Esophagus mucosa (tissue), 1 donor: Measurements from ENCODE around the gene ZNF77. TPM values are rescaled to one million over a fixed set of nuclear protein-coding genes. Genes with fewer than 3 reads are reported as not detected.
"Not testable (repeated sequence)": the region's sequence is repeated elsewhere in the genome, so short reads cannot be mapped to it uniquely, and the experiment has no call there.

ENCODE experiments used
- ATAC-seq: fragments of 200-7000 bp; cut with Tn5 transposase; one replicate; pipeline ENCODE4 v1.9.1; 2020
- total RNA-seq: library from RNA; stranded (reverse); gene quantifications from one replicate; pipeline ENCODE4 v1.2.4, GENCODE V29; 2023
- donor health status: DM: yes; HTN: yes; CAD: no.

ZNF77 gene
- total RNA-seq, 1 donor from 2014 or later: 2.4 TPM

- no peak for ATAC-seq
These were observed 32.5 kb downstream of the ZNF77 start for GRCh38 chr19:2912306-2912705.

- no peak for ATAC-seq
These were observed 38.1 kb downstream of the ZNF77 start for GRCh38 chr19:2906631-2907195.

DNA sequence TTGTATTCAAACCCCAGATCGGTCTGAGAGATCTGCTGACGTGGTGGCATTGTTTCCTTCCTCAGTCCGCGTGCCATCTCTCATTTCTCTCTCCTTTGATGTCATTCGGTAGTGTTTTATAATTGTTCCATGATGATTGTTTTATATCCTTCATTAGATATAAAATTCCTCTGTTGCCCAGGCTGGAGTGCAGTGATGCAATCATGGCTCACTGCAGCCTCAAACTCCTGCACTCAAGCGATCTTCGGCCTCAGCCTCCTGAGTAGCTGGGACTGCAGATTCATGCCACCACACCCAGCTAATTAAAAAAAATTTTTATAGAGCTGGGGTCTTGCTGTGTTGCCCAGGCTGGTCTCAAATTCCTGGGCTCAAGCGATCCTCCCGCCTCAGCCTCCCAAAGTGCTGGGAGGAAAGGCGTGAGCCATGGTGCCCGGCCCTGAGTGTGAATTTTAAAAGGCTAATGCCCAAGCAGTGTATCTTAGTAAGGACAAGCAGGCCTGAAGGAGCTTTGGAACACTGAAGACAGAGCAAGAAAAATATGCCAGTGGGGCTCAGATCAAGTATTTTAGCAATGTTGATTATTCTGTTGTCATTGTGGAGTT, 38.8 kb downstream of the ZNF77 start:
- ATAC-seq: no peak

- ATAC-seq: not testable (repeated sequence)
These were observed 41.4 kb downstream of the ZNF77 start for GRCh38 chr19:2903326-2903725.

- ATAC-seq: peak; percentile 22
These were observed 42.1 kb downstream of the ZNF77 start for GRCh38 chr19:2902590-2903218.

GRCh38 chr19:2900296-2901252, 44.2 kb downstream of the ZNF77 start, which contains the start of gene ZNF57:
TSS of gene ZNF57 (plus strand) at chr19:2900928. CDS start at chr19:2901046, 118 bp downstream.
- ATAC-seq: peak; percentile 96

DNA sequence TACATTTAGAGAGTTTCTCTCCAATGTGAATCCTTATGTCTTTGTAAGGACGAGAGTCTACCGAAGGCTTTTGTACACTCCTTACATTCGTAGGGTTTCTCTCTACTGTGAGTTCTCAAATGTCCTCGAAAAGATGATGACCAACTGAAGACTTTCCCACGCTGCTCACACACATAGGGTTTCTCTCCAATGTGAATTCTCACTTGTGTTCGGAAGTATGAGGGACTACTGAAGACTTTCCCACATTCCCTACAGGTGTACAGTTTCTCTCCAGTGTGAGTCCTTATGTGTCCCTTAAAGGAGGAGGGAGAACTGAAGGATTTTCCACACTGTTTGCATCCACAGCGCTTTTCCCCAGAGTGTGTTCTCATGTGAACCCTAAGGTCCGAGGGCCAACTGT, 48.1 kb downstream of the ZNF77 start:
- ATAC-seq: no peak

GRCh38 chr19:2890531-2890930, 54.2 kb downstream of the ZNF77 start:
- ATAC-seq: not testable (repeated sequence)

DNA sequence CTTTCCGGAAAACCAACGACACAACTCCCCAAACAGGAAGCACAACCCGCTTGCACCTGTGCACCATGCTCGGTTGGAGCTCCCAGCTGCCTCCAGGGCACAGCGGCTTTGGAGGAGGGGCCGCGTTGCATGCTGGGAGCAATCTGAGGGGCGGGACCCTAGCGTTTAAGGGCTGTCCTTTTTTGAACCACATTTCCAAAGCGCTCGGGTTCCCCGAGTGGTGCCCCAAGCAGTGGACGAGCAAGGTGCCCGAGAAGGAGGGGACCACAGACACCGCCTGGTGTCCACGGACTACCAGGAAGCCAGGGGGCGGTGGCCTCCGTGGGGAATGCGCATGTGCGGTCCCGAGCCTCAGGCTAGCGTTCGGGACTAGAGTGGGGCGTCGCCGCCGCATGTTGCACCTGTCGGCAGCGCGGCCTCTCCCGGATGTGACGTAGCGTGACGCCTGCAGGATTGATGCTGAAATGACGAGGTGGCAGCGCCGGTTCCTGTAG, 56.0 kb downstream of the ZNF77 start:
- ATAC-seq: peak; percentile 39

DNA sequence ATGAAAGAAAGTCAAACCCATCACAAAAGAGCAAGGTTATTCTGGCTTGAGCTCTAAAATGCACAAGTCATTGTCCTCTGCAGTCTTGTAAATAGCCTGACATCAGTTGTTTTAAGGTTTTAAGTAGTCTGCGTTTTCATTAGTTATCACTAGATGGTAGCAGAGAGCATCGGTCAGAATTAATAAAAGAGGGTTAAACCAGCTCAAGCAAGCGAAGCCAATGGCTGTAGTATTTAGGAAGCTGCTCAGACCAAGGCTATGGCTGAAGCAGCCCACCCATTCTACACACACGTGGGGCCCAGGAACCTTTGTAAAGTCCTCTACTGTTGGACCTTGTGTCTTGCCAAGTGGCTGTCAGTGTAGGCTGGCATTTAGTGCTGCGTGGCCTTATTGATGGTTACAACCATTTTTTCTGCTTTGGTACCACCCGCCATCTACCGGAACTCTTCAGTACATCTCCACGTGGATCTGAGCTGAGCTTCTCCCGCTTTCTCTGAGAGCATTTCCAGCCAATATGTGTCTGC, 57.3 kb downstream of the ZNF77 start:
- peak; percentile 65 for ATAC-seq

DNA sequence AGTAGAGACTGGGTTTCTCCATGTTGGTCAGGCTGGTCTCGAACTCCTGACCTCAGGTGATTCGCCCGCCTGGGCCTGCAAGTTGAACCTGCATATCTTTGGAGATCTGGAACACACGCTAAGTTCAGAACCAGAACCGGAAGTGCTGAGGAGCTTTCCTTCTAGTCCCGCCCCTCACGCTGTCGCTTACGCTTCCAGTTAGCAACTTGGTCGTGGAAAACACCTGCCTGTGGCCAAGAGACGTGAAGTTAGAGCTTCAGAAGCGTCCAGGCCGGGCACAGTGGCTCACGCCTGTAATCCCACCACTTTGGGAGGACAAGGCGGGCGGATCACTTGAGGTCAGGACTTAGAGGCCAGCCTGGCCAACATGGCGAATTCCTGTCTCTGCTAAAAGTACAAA, 59.0 kb downstream of the ZNF77 start:
- ATAC-seq: no peak

DNA sequence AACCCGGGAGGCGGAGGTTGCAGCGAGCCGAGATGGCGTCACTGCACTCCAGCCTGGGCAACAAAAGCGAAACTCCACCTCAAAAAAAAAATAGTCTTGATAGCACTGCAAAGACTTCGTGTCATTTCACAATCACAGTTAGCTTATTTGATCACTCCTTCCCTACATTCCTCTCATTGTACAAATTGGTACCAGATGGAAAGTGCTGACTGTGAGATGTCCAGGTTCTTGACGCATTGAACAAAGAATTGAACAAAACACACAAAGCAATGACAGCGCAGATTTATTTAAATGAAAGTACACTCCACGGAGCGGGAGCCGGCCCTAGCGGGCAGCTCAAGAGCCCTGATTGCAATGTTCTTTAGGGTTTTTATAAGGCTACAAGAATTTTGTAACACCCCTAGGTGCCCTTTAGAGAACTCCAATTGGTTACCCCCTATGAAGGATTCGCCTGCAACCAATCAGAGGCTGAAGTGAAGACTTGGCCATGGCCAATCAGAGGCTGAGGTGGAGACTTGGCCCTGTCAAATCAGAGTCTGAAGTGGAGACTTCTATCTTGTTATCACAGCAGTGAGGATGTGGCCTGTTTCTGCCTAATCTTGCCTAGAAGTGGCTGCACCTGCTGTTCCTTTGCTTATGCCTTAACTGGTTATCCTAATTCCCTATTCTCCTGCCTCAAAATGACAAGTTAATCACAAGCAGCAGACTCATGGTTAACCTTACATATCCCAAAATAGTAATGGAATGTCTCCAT, 60.9 kb downstream of the ZNF77 start:
- ATAC-seq: no peak

Other genes with a start within 250 kb of the ZNF77 start
- 0.68 TPM for gene GNG7, start 242.3 kb downstream of the ZNF77 start, total RNA-seq
- gene DIRAS1, start 223.6 kb downstream of the ZNF77 start, total RNA-seq: 1.00 TPM
- gene SLC39A3, start 205.0 kb downstream of the ZNF77 start, total RNA-seq: 21.0 TPM
- gene SGTA, start 161.7 kb downstream of the ZNF77 start, total RNA-seq: 32.4 TPM
- 50.3 TPM for gene THOP1, start 159.5 kb downstream of the ZNF77 start, total RNA-seq
- 2.7 TPM for gene ZNF554, start 125.1 kb downstream of the ZNF77 start, total RNA-seq
- 1.7 TPM for gene ZNF555, start 103.5 kb downstream of the ZNF77 start, total RNA-seq
- 0.60 TPM for gene ZNF556, start 77.6 kb downstream of the ZNF77 start, total RNA-seq
- 4.7 TPM for gene ZNF57, start 44.0 kb downstream of the ZNF77 start, total RNA-seq
- 0.40 TPM for gene TLE6, start 32.6 kb upstream of the ZNF77 start, total RNA-seq
- 6.3 TPM for gene TLE2, start 84.3 kb upstream of the ZNF77 start, total RNA-seq
- 238 TPM for gene TLE5, start 117.5 kb upstream of the ZNF77 start, total RNA-seq
- 24.2 TPM for gene GNA11, start 149.4 kb upstream of the ZNF77 start, total RNA-seq
- gene GNA15, start 191.1 kb upstream of the ZNF77 start, total RNA-seq: 105 TPM
- gene S1PR4, start 233.8 kb upstream of the ZNF77 start, total RNA-seq: 1.1 TPM
- gene NCLN, start 241.0 kb upstream of the ZNF77 start, total RNA-seq: 37.5 TPM